ENCODE measurements around the gene OGT. TPM values are rescaled to one million over a fixed set of nuclear protein-coding genes. Genes with fewer than 3 reads are reported as not detected.

Gene OGT
- 406 TPM for total RNA-seq

DNA sequence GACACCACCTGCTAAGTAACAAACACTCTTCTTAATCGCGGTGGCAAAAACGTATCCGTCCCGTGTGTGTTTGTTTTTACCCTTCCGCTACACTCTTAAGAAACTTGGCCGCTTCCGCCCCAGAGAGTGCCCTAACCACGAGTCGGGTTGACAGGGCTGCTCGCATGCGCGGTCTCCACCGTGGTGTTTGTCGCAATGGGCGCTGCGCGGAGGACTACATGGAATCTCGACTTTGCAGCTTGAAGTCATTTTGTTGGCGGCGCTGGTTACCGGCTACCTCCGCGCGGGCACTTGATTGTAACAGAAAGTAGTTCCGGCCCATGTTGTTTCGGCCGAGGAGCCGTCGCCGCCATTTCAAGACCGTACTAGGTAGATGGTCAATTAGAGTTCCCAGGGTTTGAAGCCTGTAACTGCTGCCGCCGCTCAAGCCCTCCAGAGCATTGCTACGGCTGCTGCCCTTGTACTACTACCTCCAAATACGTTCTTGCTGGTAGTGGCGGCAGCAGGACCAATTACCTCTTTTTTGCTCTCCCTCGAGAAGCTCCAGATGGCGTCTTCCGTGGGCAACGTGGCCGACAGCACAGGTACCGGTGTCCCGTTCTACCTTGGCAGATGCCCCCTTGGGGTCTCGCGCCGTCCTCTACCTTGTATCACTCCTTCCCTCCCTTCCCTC is at the start of gene OGT:
OGT (plus strand) TSS at position 352 of the 673 bp plus-strand sequence; CDS start at position 548, 196 bp downstream.

DNA sequence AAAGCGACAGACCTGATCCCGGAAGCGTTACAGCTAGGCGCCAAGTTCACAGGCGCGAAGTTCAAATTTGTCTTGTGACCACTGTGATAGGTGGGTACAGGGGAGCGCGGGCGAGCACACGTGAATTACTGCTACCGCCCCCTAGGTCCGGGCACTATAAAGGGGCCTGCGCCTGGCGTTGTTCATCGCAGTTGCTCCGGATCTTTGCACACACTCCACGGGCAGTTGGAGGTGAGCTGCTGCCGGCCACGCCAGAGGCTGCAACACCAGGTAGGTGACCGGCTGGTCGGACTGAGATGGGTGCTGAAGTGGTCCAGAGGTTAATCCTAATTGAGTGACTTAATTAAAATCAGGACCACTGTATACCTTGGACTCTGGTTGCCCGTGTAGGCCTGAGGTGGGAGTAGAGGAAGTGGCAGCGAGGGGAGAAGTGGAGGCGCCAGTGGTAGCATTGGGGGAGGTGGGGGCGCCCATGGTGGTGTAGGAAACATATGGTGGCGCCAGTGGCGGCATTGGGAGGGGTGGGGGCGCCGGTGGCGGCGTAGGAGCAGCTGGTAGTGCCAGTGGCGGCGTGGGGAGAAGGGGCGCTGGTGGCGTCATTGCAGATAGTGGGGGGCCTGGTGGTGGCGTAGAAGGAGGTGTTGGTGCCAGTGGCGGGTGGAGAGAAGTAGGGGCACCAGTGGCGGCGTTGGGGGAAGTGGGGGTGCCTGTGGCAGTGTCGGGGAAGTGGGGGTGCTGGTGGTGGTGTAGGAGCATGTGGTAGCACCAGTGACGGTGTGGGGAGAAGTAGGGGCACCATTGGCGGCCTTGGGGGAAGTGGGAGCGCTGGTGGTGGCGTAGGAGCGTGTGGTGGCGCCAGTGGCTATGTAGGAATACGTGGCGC is 45.6 kb downstream of the OGT start, which contains the start of gene GCNA:
GCNA (plus strand) TSS at position 185 of the 883 bp plus-strand sequence. CDS start 2,385 bp downstream, outside the sequence.

DNA sequence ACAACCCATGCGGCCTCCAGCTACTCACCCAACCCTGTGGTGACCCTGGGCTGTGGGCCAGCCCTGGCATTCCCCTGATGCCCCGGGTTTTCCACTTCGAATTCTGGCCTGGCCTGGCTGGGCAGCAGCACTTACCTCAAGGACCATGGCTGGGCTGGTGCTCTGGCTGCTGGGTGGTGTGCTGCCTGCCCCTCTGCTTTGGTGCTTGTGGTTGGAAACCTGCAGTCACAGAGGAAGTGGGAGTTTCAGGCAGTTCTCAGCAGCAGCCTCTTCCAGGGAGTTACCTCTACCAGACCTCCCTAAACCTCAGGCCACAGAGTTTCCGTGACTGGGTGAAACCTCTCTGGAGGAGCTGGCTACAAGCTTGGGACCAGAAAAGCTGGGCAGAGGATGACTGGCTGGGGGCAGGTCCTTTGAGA is 85.4 kb downstream of the OGT start, which contains the start of gene CXCR3:
CXCR3 (minus strand) TSS at position 209 of the 419 bp plus-strand sequence; CDS start at position 147, 62 bp downstream.

Small RNA genes lying within 50 kb of the gene (small RNA-seq; reads per million reads assigned to genes)
- gene RF00019 (ENCODE audit: low replicate concordance) = not detected

Other genes with a start within 250 kb of the OGT start
- gene NONO, start 249.5 kb upstream of the OGT start, total RNA-seq = 372 TPM
- 6.6 TPM for gene ITGB1BP2, start 231.4 kb upstream of the OGT start, total RNA-seq
- 111 TPM for gene TAF1, start 166.7 kb upstream of the OGT start, total RNA-seq
- 5.3 TPM for gene GCNA, start 45.3 kb downstream of the OGT start, total RNA-seq
- gene CXCR3, start 85.4 kb downstream of the OGT start, total RNA-seq = not detected
- not detected for gene CXorf49, start 185.2 kb downstream of the OGT start, total RNA-seq
- not detected for gene CXorf49B, start 230.2 kb downstream of the OGT start, total RNA-seq

Measured in parietal lobe (tissue), 2 donors.